COLO668 (cell line): ENCODE results near the gene TNFSF11.

ENCODE experiments used
- DNase-seq: peaks from one replicate; lab custom pipeline; 2025; ENCODE audit not compliant: unreplicated experiment; lab: John Stamatoyannopoulos, UW

Gene TNFSF11

GRCh38 chr13:42610649-42611048 is 36.7 kb downstream of the TNFSF11 start:
- no peak for DNase-seq

- DNase-seq, result no peak
Measured at GRCh38 chr13:42611086-42611779, 37.3 kb downstream of the TNFSF11 start.

- no peak for DNase-seq
Measured at GRCh38 chr13:42612021-42612765, 38.2 kb downstream of the TNFSF11 start.

GRCh38 chr13:42614436-42615035 is 40.6 kb downstream of the TNFSF11 start:
- DNase-seq, result peak; percentile 37

- peak; percentile 39 for DNase-seq
Measured at GRCh38 chr13:42615691-42616090, 41.7 kb downstream of the TNFSF11 start.

- DNase-seq, result no peak
Measured at GRCh38 chr13:42617221-42617620, 43.3 kb downstream of the TNFSF11 start.

- no peak for DNase-seq
Measured at GRCh38 chr13:42623916-42624315, 50.0 kb downstream of the TNFSF11 start.

- no peak for DNase-seq
Measured at GRCh38 chr13:42625611-42626010, 51.7 kb downstream of the TNFSF11 start.

GRCh38 chr13:42626176-42626860 is 52.4 kb downstream of the TNFSF11 start:
- no peak for DNase-seq

- no peak for DNase-seq
Measured at GRCh38 chr13:42628666-42629065, 54.7 kb downstream of the TNFSF11 start.

GRCh38 chr13:42631181-42631580 is 57.2 kb downstream of the TNFSF11 start:
- no peak for DNase-seq

GRCh38 chr13:42633495-42633894 is 59.5 kb downstream of the TNFSF11 start:
- no peak for DNase-seq

GRCh38 chr13:42638101-42638500 is 64.1 kb downstream of the TNFSF11 start:
- no peak for DNase-seq

GRCh38 chr13:42638886-42639285 is 64.9 kb downstream of the TNFSF11 start:
- DNase-seq, result no peak

- no peak for DNase-seq
Measured at GRCh38 chr13:42643076-42643475, 69.1 kb downstream of the TNFSF11 start.

GRCh38 chr13:42644841-42645240 is 70.9 kb downstream of the TNFSF11 start:
- no peak for DNase-seq

GRCh38 chr13:42645717-42646116 is 71.8 kb downstream of the TNFSF11 start:
- no peak for DNase-seq

- no peak for DNase-seq
Measured at GRCh38 chr13:42649141-42649540, 75.2 kb downstream of the TNFSF11 start.

GRCh38 chr13:42649831-42650230 is 75.9 kb downstream of the TNFSF11 start:
- no peak for DNase-seq

GRCh38 chr13:42650506-42650905 is 76.6 kb downstream of the TNFSF11 start:
- DNase-seq, result no peak

GRCh38 chr13:42651936-42652641 is 78.1 kb downstream of the TNFSF11 start:
- no peak for DNase-seq
